ENCODE measurements around the gene REPIN1. TPM values are rescaled to one million over a fixed set of nuclear protein-coding genes. Genes with fewer than 3 reads are reported as not detected.

The REPIN1 gene
- total RNA-seq, 1 experiment from 2014 or later: 420 TPM

- DNase-seq (ENCODE audit: low spot score): no peak
Measured at GRCh38 chr7:150337179-150337578, 31.4 kb upstream of the REPIN1 start.

GRCh38 chr7:150337659-150338081 is 31.0 kb upstream of the REPIN1 start:
- no peak for DNase-seq (ENCODE audit: low spot score)

- no peak for DNase-seq (ENCODE audit: low spot score)
Measured at GRCh38 chr7:150338166-150338829, 30.3 kb upstream of the REPIN1 start.

- DNase-seq (ENCODE audit: low spot score): peak; percentile 50
Measured at GRCh38 chr7:150339409-150339809, 29.2 kb upstream of the REPIN1 start.

- DNase-seq (ENCODE audit: low spot score): peak; percentile 73
Measured at GRCh38 chr7:150340024-150340749, 28.4 kb upstream of the REPIN1 start.

GRCh38 chr7:150340875-150341262 is 27.8 kb upstream of the REPIN1 start:
- DNase-seq (ENCODE audit: low spot score): no peak

GRCh38 chr7:150341263-150342120 is 27.1 kb upstream of the REPIN1 start, which contains the start of gene RARRES2:
RARRES2 (minus strand) TSS chr7:150341629; CDS start chr7:150340609, 1,020 bp downstream.
- DNase-seq (ENCODE audit: low spot score): no peak

GRCh38 chr7:150342121-150342408 is 26.6 kb upstream of the REPIN1 start:
- no peak for DNase-seq (ENCODE audit: low spot score)

- no peak for DNase-seq (ENCODE audit: low spot score)
Measured at GRCh38 chr7:150343225-150343624, 25.4 kb upstream of the REPIN1 start.

- no peak for DNase-seq (ENCODE audit: low spot score)
Measured at GRCh38 chr7:150344299-150344698, 24.3 kb upstream of the REPIN1 start.

- no peak for DNase-seq (ENCODE audit: low spot score)
Measured at GRCh38 chr7:150345012-150345411, 23.6 kb upstream of the REPIN1 start.

GRCh38 chr7:150346922-150347321 is 21.7 kb upstream of the REPIN1 start:
- DNase-seq (ENCODE audit: low spot score): no peak

GRCh38 chr7:150351587-150352194 is 16.9 kb upstream of the REPIN1 start:
- DNase-seq (ENCODE audit: low spot score): no peak

GRCh38 chr7:150355666-150356059 is 13.0 kb upstream of the REPIN1 start:
- DNase-seq (ENCODE audit: low spot score): no peak

- peak; percentile 68 for DNase-seq (ENCODE audit: low spot score)
Measured at GRCh38 chr7:150356265-150356897, 12.2 kb upstream of the REPIN1 start.

- no peak for DNase-seq (ENCODE audit: low spot score)
Measured at GRCh38 chr7:150357270-150357669, 11.4 kb upstream of the REPIN1 start.

- peak; percentile 32 for DNase-seq (ENCODE audit: low spot score)
Measured at GRCh38 chr7:150357771-150358427, 10.7 kb upstream of the REPIN1 start.

GRCh38 chr7:150358433-150358832 is 10.2 kb upstream of the REPIN1 start:
- DNase-seq (ENCODE audit: low spot score): no peak

GRCh38 chr7:150358988-150359621 is 9.5 kb upstream of the REPIN1 start:
- no peak for DNase-seq (ENCODE audit: low spot score)

- DNase-seq (ENCODE audit: low spot score): no peak
Measured at GRCh38 chr7:150359622-150360362, 8.8 kb upstream of the REPIN1 start.

Measured in HT-29 (cell line).